BJ (cell line): ENCODE data around the gene KDM4C. TPM values are rescaled to one million over a fixed set of nuclear protein-coding genes. Genes with fewer than 3 reads are reported as not detected.

Source experiments
- CTCF ChIA-PET: fragments of 350-600 bp; formaldehyde crosslinking; extraction: SDS; loops from one replicate; lab custom pipeline; 2021; ENCODE audit warnings: antibody characterized with exemption, inconsistent platforms; lab: Yijun Ruan, JAX
- POLR2A ChIA-PET: fragments of 300-600 bp; sonication (Branson Sonifier 250); formaldehyde crosslinking; extraction: SDS; loops from one replicate; lab custom pipeline; 2021; ENCODE audit warnings: antibody characterized with exemption; lab: Charles Lee
- DNase-seq: peaks from one replicate; pipeline ENCODE4 v3.0.0-alpha.2; 2011; ENCODE audit warnings: low read depth
- H3K27me3 ChIP-seq: 2 replicates; pipeline ENCODE4 v1.6.0; 2011; ENCODE audit warnings: low read length; ENCODE audit not compliant: control insufficient read depth, insufficient read depth
- H3K36me3 ChIP-seq: 2 replicates; pipeline ENCODE4 v1.5.1; 2011; ENCODE audit warnings: low read length; ENCODE audit not compliant: control insufficient read depth, insufficient read depth
- H3K4me3 ChIP-seq: 2 replicates; pipeline ENCODE4 v1.5.1; 2011; ENCODE audit warnings: low read depth, mild to moderate bottlenecking, control low read depth, low read length
- polyA plus RNA-seq: library from polyadenylated mRNA; depleted of rRNA; stranded (reverse); fragments of >200 nt; gene quantifications from 2 replicates; pipeline ENCODE4 v1.2.3, GENCODE V29; 2011
- TF ChIP-seq, protein P1 (sequence below): IDR thresholded peaks from 2 replicates; pipeline ENCODE4 v1.5.1; 2011; ENCODE audit warnings: low read depth, mild to moderate bottlenecking, control low read depth, inconsistent platforms, low read length, moderate library complexity; ENCODE audit not compliant: insufficient read depth

Gene KDM4C
- polyA plus RNA-seq, 1 experiment, result 11.3 TPM

DNA sequence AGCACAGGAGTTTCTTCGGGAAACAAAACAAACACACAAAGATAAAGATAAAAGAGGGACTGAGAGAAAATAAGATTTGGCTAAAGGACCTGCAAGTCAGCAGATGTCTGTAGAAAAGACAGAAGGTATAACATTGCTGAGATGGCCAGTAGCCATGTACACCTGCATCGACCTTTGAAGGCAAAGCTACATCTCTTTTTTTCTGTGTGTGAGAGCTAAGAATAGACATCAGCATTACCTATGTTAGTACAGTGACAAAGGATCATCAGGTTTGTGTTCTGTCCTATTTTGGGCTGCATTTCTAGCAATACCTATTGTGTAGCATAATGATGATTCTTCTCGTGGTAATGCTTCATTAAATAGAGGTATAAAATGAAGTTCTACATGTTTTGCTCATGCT is 64.9 kb downstream of the KDM4C start:
- H3K27me3 ChIP-seq, result no peaks in the 10 kb centered on the region
- H3K4me3 ChIP-seq, result no peak overlapping the region
- no peak for DNase-seq
- ChIA-PET POLR2A (no interaction called here), CTCF (interaction anchor here (1.1 kb wide), 2 partner anchors 27 to 39 kb away, joined by 3 to 4 read pairs; no protein-coding TSS in a partner anchor)
- TF ChIP-seq, protein P1, sequence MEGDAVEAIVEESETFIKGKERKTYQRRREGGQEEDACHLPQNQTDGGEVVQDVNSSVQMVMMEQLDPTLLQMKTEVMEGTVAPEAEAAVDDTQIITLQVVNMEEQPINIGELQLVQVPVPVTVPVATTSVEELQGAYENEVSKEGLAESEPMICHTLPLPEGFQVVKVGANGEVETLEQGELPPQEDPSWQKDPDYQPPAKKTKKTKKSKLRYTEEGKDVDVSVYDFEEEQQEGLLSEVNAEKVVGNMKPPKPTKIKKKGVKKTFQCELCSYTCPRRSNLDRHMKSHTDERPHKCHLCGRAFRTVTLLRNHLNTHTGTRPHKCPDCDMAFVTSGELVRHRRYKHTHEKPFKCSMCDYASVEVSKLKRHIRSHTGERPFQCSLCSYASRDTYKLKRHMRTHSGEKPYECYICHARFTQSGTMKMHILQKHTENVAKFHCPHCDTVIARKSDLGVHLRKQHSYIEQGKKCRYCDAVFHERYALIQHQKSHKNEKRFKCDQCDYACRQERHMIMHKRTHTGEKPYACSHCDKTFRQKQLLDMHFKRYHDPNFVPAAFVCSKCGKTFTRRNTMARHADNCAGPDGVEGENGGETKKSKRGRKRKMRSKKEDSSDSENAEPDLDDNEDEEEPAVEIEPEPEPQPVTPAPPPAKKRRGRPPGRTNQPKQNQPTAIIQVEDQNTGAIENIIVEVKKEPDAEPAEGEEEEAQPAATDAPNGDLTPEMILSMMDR, result no peak
- no peaks in the 10 kb centered on the region for H3K36me3 ChIP-seq

DNA sequence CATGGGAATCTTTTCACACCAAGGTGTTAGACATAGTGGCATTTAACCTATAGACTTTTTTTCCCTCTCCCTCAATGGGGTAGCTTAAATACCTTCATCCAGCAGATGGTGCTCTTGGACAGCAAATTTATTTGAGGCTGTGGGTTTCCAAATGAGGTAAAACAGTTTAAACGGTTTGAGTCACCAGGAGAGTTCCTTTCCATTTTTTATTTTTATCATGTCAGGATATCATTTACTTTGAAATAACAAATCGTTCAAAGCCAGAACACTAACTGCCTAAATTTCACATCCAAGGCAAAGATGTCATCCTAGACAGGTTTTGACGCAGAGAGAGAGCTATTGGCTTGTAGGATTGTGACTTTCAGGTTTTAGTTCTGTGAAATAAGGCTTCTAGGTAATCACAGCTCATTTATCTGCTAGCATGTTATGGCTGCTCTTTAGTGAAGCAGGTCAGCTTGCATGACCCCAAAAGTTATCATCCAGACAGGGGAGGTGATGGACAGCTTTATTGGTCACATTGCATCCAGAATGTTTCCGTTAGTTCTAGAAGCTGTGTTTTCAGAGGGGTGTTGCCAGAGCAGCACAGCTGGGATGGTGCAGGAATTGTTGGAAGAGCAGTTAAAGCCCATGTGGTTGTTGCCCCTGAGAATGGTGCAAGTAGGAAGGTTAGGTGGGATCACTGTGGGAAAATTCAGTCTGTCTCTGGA is 69.8 kb downstream of the KDM4C start:
- H3K36me3 ChIP-seq, result no peaks in the 10 kb centered on the region
- ChIA-PET POLR2A (interaction anchor here (0.5 kb wide), 1 partner anchor 574 kb away, joined by 3 read pairs; no protein-coding TSS in a partner anchor), CTCF (interaction anchor here (0.8 to 2.1 kb wide), 17 partner anchors 8 to 709 kb away, joined by 3 to 13 read pairs (median 4); no protein-coding TSS in a partner anchor)
- no peaks in the 10 kb centered on the region for H3K27me3 ChIP-seq
- DNase-seq, result no peak
- TF ChIP-seq, protein P1, result peak; percentile 59
- no peak overlapping the region for H3K4me3 ChIP-seq

DNA sequence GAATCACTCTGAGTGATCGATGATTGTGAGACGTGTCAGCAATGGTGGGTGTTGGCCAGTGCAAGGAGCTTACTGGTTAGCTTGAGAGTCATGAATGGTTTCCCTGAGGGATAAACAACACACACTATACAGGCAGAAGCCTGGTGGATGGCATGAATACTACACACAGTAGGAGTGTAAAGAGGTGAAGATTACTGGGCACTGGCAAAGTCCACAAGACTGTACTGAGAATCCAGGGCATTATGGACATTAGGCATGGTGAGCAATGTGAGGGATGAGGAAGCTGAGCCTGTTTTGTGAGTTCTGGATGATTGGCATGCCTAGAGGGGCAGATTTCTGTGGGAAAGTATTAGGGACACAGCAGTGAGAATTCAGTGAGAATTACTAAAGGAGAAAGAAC is 71.3 kb downstream of the KDM4C start:
- TF ChIP-seq, protein P1, result no peak
- CTCF ChIA-PET, result no interaction called here
- no peak for DNase-seq
- Histone ChIP-seq H3K36me3 (no peaks in the 10 kb centered on the region), H3K4me3 (no peak overlapping the region), H3K27me3 (no peaks in the 10 kb centered on the region)
- POLR2A ChIA-PET, result no interaction called here

DNA sequence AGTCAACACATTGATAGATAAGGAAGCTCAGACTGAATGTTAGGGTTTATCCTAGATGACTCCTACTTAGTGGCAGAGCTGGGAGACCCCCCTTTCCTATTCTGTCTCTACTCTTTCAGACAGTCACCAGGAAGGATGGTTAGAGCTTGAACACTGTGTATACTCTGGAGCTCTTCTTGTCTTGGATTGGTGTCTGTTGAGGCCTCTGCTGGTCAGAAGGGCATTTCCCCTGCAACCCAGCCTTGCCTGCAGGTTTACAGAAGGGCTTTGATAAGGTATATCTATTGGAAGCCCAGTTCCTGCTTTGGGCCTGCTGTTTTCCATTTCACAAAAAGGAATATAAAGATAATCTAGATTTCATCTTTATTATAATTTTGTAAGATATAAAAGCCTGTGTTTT is 71.8 kb downstream of the KDM4C start:
- DNase-seq, result no peak
- H3K27me3 ChIP-seq, result no peaks in the 10 kb centered on the region
- TF ChIP-seq, protein P1, result no peak
- ChIA-PET POLR2A (no interaction called here), CTCF (no interaction called here)
- H3K36me3 ChIP-seq, result no peaks in the 10 kb centered on the region; the same call in 1 of the 2 replicates
- H3K4me3 ChIP-seq, result no peak overlapping the region

DNA sequence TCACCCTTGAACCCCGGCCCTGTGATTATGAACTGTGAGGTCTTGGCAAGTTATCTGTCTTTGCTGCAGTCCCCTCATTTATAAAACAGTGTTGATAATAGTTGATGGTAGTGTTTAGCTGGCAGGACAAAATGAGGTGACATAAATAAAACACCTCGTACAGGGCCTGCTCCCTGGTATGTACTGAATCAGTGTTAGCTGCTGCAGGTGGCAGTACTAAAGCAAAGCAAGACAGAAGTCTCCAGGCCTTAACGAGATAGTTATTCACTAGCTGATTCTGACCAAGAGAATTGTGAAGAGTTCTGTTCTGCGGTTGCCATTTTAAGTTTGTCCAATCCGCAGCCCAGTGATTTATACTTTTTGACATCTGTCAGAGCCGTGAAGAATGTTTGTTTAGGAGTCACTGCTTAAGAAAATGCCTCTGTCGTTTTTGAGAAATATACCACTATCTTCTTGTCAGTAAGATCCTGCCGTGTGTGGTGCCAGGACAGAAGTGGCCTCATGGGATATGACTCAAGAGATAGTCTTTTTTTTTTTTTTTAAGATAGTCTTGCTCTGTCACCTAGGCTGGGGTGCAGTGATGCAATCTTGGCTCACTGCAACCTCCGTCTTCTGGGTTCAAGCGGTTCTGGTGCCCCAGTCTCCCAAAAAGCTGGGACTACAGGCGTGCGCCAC is 75.9 kb downstream of the KDM4C start:
- DNase-seq, result no peak
- no peaks in the 10 kb centered on the region for H3K27me3 ChIP-seq
- H3K4me3 ChIP-seq, result no peak overlapping the region
- peaks cover 4% of the 10 kb centered on the region; the same call in 1 of the 2 replicates for H3K36me3 ChIP-seq
- TF ChIP-seq, protein P1, result no peak
- ChIA-PET POLR2A (no interaction called here), CTCF (interaction anchor here (0.6 to 0.8 kb wide), 2 partner anchors 12 to 33 kb away, joined by 3 read pairs; no protein-coding TSS in a partner anchor)
